ENCODE measurements around the gene EXOSC2. TPM values are rescaled to one million over a fixed set of nuclear protein-coding genes. Genes with fewer than 3 reads are reported as not detected.
A peak's percentile ranks its signal among the peaks of the same experiment; 100 is the strongest.

Gene EXOSC2
- total and polyA plus RNA-seq, 2 of the 13 experiments (the other 11 are each of a cell fraction or from before 2014, with no cell fraction given) = 27.5 to 63.8 TPM

DNA sequence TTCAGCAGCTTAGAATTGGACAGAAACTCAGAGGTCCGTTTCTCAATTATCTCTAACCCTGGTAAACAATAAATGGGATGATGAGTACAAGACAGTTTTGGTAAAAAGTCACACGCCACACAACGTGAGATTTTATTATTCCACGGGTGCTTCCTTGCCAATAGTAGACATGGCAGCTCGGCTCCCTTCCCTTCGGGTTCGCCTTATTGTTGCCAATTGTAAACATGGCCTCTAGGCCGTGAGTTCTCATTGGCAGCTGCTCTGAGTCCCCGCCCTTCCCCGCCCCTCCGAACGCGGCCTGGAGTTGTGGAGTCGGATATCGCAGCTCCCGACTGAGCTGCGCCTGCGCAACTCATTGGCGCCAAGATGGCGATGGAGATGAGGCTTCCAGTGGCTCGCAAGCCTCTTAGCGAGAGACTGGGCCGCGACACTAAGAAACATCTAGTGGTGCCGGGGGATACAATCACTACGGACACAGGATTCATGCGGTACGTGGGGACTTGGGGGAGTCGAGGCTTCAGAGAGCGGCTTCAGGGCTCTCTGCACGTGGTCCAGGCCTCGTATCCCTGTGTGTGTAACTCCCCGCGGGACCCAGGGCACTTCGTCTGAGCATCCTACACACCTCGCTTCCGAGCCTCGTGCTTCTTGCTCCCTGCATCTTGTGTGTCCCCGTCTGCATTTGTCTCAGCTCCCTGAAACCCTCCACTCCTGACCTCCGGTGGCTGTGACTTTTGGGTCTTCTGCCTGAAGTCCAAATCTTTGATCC lies at the start of gene EXOSC2 (continued):
- TF ChIP-seq ATF7 (IDR thresholded peaks at IDR 0.05) (no peak), ATF7 (CRISPR knock-in tag; IDR thresholded peaks at IDR 0.05) (no peak), ZSCAN20 (CRISPR knock-in tag; IDR thresholded peaks at IDR 0.05; ENCODE audit: borderline replicate concordance) (peak; percentile 80; the same call in 1 of the 2 replicates), ATM (IDR thresholded peaks at IDR 0.05; ENCODE audit: borderline replicate concordance) (no peak), KDM1A (CRISPR knock-in tag; IDR thresholded peaks at IDR 0.05) (no peak), DNMT3B (CRISPR knock-in tag; conservative IDR thresholded peaks at IDR 0.05) (no peak), NRL (CRISPR knock-in tag; IDR thresholded peaks at IDR 0.05; ENCODE audit: borderline replicate concordance) (peak; percentile 88; the same call in 1 of the 2 replicates), DMAP1 (CRISPR knock-in tag; IDR thresholded peaks at IDR 0.05) (peak; percentile 96), HDAC6 (IDR thresholded peaks at IDR 0.05; ENCODE audit: low read depth, low read length) (no peak), REXO4 (CRISPR knock-in tag; IDR thresholded peaks at IDR 0.05; ENCODE audit: borderline replicate concordance) (peak; percentile 23; the same call in 1 of the 2 replicates), KDM2A (CRISPR knock-in tag; IDR thresholded peaks at IDR 0.05; ENCODE audit: borderline replicate concordance, low read depth) (peak; percentile 79; the same call in 1 of the 2 replicates), YY1 (IDR thresholded peaks at IDR 0.05; ENCODE audit: insufficient read depth, insufficient replicate concordance, low read depth, low read length) (peak; percentile 99), NFIB (CRISPR knock-in tag; IDR thresholded peaks at IDR 0.05; ENCODE audit: borderline replicate concordance) (no peak), PLRG1 (conservative IDR thresholded peaks at IDR 0.05) (no peak), ZC3H13 (CRISPR knock-in tag; IDR thresholded peaks at IDR 0.05) (no peak), STAT5B (CRISPR knock-in tag; IDR thresholded peaks at IDR 0.05) (no peak), DPF2 (CRISPR knock-in tag; IDR thresholded peaks at IDR 0.05; ENCODE audit: borderline replicate concordance, low read depth) (no peak), FOXA3 (CRISPR knock-in tag; IDR thresholded peaks at IDR 0.05) (peak; percentile 97), SALL1 (CRISPR knock-in tag; IDR thresholded peaks at IDR 0.05) (peak; percentile 81)
- TF ChIP-seq, protein P1, sequence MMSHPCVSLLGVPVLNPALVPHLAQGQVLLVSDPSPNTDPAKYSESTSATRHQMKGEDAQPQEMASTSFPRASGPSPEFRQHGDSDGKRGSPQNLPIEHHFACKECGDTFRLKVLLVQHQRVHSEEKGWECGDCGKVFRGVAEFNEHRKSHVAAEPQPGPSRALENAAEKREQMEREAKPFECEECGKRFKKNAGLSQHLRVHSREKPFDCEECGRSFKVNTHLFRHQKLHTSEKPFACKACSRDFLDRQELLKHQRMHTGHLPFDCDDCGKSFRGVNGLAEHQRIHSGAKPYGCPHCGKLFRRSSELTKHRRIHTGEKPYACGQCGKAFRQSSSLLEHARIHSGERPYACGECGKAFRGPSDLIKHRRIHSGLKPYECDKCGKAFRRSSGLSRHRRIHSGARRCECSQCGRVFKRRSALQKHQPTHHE (CRISPR knock-in tag; IDR thresholded peaks at IDR 0.05; ENCODE audit: borderline replicate concordance) = peak; percentile 74; the same call in 1 of the 2 replicates
- TF ChIP-seq, protein P2, sequence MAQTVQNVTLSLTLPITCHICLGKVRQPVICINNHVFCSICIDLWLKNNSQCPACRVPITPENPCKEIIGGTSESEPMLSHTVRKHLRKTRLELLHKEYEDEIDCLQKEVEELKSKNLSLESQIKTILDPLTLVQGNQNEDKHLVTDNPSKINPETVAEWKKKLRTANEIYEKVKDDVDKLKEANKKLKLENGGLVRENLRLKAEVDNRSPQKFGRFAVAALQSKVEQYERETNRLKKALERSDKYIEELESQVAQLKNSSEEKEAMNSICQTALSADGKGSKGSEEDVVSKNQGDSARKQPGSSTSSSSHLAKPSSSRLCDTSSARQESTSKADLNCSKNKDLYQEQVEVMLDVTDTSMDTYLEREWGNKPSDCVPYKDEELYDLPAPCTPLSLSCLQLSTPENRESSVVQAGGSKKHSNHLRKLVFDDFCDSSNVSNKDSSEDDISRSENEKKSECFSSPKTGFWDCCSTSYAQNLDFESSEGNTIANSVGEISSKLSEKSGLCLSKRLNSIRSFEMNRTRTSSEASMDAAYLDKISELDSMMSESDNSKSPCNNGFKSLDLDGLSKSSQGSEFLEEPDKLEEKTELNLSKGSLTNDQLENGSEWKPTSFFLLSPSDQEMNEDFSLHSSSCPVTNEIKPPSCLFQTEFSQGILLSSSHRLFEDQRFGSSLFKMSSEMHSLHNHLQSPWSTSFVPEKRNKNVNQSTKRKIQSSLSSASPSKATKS (CRISPR knock-in tag; IDR thresholded peaks at IDR 0.05) = no peak
- TF ChIP-seq, protein P3, sequence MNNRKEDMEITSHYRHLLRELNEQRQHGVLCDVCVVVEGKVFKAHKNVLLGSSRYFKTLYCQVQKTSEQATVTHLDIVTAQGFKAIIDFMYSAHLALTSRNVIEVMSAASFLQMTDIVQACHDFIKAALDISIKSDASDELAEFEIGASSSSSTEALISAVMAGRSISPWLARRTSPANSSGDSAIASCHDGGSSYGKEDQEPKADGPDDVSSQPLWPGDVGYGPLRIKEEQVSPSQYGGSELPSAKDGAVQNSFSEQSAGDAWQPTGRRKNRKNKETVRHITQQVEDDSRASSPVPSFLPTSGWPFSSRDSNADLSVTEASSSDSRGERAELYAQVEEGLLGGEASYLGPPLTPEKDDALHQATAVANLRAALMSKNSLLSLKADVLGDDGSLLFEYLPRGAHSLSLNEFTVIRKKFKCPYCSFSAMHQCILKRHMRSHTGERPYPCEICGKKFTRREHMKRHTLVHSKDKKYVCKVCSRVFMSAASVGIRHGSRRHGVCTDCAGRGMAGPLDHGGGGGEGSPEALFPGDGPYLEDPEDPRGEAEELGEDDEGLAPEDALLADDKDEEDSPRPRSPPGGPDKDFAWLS (CRISPR knock-in tag; IDR thresholded peaks at IDR 0.05; ENCODE audit: borderline replicate concordance) = no peak
- TF ChIP-seq, protein P4, sequence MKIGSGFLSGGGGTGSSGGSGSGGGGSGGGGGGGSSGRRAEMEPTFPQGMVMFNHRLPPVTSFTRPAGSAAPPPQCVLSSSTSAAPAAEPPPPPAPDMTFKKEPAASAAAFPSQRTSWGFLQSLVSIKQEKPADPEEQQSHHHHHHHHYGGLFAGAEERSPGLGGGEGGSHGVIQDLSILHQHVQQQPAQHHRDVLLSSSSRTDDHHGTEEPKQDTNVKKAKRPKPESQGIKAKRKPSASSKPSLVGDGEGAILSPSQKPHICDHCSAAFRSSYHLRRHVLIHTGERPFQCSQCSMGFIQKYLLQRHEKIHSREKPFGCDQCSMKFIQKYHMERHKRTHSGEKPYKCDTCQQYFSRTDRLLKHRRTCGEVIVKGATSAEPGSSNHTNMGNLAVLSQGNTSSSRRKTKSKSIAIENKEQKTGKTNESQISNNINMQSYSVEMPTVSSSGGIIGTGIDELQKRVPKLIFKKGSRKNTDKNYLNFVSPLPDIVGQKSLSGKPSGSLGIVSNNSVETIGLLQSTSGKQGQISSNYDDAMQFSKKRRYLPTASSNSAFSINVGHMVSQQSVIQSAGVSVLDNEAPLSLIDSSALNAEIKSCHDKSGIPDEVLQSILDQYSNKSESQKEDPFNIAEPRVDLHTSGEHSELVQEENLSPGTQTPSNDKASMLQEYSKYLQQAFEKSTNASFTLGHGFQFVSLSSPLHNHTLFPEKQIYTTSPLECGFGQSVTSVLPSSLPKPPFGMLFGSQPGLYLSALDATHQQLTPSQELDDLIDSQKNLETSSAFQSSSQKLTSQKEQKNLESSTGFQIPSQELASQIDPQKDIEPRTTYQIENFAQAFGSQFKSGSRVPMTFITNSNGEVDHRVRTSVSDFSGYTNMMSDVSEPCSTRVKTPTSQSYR (CRISPR knock-in tag; IDR thresholded peaks at IDR 0.05; ENCODE audit: borderline replicate concordance) = no peak
